Heart right ventricle (tissue), 16 donors: Measurements from ENCODE around the gene ZNF410. TPM values are rescaled to one million over a fixed set of nuclear protein-coding genes. Genes with fewer than 3 reads are reported as not detected.
"Not testable (repeated sequence)": the region's sequence is repeated elsewhere in the genome, so short reads cannot be mapped to it uniquely, and the experiment has no call there.

Experiments used
- ATAC-seq, 8 donors: fragments of 200-7000 bp; cut with Tn5 transposase; one replicate each; pipeline ENCODE4 v1.9.1; 2020; ENCODE audit warnings: mild to moderate bottlenecking in 8 of 8, moderate library complexity in 8 of 8, moderate number of reproducible peaks in 1 of 8
- DNase-seq, 2 donors: peaks; one replicate each; pipeline ENCODE4 v3.0.0-alpha.2; 2020
- H3K27ac ChIP-seq, 10 donors: fragments of 200-600 bp; sonication (generic) in 2 of 10; one replicate each; pipeline versions ENCODE4 v1.5.0 to v1.8.0; 2020 to 2022; ENCODE audit warnings: mild to moderate bottlenecking in 3 of 10
- H3K27me3 ChIP-seq, 7 donors: fragments of 200-600 bp; one replicate each; pipeline ENCODE4 v1.8.0; 2021 to 2022; ENCODE audit warnings: mild to moderate bottlenecking in 2 of 7
- H3K36me3 ChIP-seq, 9 donors: fragments of 200-600 bp; sonication (generic) in 1 of 9; one replicate each; pipeline versions ENCODE4 v1.5.0 to v1.8.0; 2020 to 2022; ENCODE audit warnings: mild to moderate bottlenecking in 2 of 9
- H3K4me1 ChIP-seq, 9 donors: fragments of 200-600 bp; sonication (generic) in 1 of 9; one replicate each; pipeline versions ENCODE4 v1.5.0 to v1.8.0; 2020 to 2022; ENCODE audit warnings: mild to moderate bottlenecking in 4 of 9
- H3K4me3 ChIP-seq, 10 donors: fragments of 200-600 bp; sonication (generic) in 2 of 10; one replicate each; pipeline versions ENCODE4 v1.5.0 to v1.8.0; 2020 to 2022; ENCODE audit warnings: mild to moderate bottlenecking in 7 of 10, moderate library complexity in 2 of 10
- H3K9me3 ChIP-seq, 11 donors: fragments of 200-600 bp in 10 of 11; sonication (generic) in 2 of 11; one replicate each; pipeline versions ENCODE4 v1.5.0 to v1.8.0; 2013 to 2022; ENCODE audit warnings: mild to moderate bottlenecking in 2 of 11, control low read depth in 1 of 11, moderate library complexity in 1 of 11
- CTCF ChIP-seq, 9 donors: fragments of 200-600 bp; sonication (generic) in 2 of 9; IDR thresholded peaks; one replicate each; pipeline versions ENCODE4 v1.5.0 to v1.8.0; 2021 to 2022; ENCODE audit warnings: antibody characterized with exemption in 9 of 9, mild to moderate bottlenecking in 5 of 9, moderate library complexity in 1 of 9
- WGBS, 2 donors: extraction: QIAGEN DNeasy Blood & Tissue Kit; methylation state at CpG; one replicate each; pipeline ENCODE4 v1.1.7; 2013; ENCODE audit warnings: inconsistent platforms in 1 of 2; 5-methylcytosine and 5-hydroxymethylcytosine counted together
- intact Hi-C, 10 donors: fragments of 100-400 bp; cut with DNase I; formaldehyde crosslinking; loops; one replicate each; pipeline versions ENCODE4 v1.11.1 to v1.14.2; 2022
- polyA plus RNA-seq, 2 donors: library from polyadenylated mRNA; stranded (reverse); fragments of 200-250 nt; gene quantifications; one replicate each; pipeline ENCODE4 v1.2.3, GENCODE V29; 2013
- total RNA-seq, 10 donors: library from RNA; stranded (reverse); fragmentation: NEBNext Ultra II Directional in 3 of 10; extraction: Animal tissue kit (Norgen Biotek cat#: 25700) in 3 of 10; gene quantifications; one replicate each; pipeline versions ENCODE4 v1.2.1 to v1.2.4, GENCODE V29; 2021 to 2023
- donor health status: Arrhythmogenic right ventricular cardiomyopathy.
- donor health status: ischemic (EF 13 %, LVEDD 7.1; RV severe dilation, severe dysfunction).
- donor health status: healthy with polysubstance abuse.
- donor health status: DM: no; HTN: yes; CAD: no.
- donor health status: DM: no; HTN: no; CAD: no.
- donor health status: ischemic (EF 25% LVEDD 6.9; RV normal size, moderate dysfunction).
- donor health status: ischemic (EF 25% LVEDD 5.7; RV mildly dilated, moderate dysfunction).
- donor health status: healthy.
- donor health status: DM: yes; HTN: yes; CAD: no.
- donor health status: Ischemic cardiomyopathy.
- donor health status: ischemic (EF 35%, LVEDD 5.7; RV mildly dilated, moderate dysfunction).
- donor health status: nonischemic (EF 11% LVEDD 7.7; RV severe dilation, severe dysfunction).
- donor health status: DM: yes; HTN: yes; CAD: no.
- donor health status: PGD.
- donor health status: ischemic (EF 29% LVEDD 5.4; RV normal size, mild dysfunction).
- donor health status: nonischemic (EF 23%, LVEDD 6.1; RV moderate dilation, normal function).

Gene ZNF410
- total and polyA plus RNA-seq, 12 donors, result 15.3 to 24.6 (median 19.1) TPM

- H3K27ac ChIP-seq, result peak overlapping the region in 7 of 10 donors; percentile 89 to 98 (median 94)
- H3K27me3 ChIP-seq, result no peaks in the 10 kb centered on the region
- no peak for DNase-seq
- peak overlapping the region; percentile 74 to 95 (median 85) for H3K4me3 ChIP-seq
- H3K36me3 ChIP-seq, result peaks cover 0 to 20% (median 5%) of the 10 kb centered on the region in 9 donors
- intact Hi-C loops, result loop anchor here in 2 of 10 donors (5.0 kb wide), 1 partner anchor 36 kb away; the partner anchor contains the start of gene PTGR2 (in 2 of the 2)
- TF ChIP-seq CTCF (IDR thresholded peaks at IDR 0.05), result no peak
- no peak for ATAC-seq
- no peaks in the 10 kb centered on the region for H3K9me3 ChIP-seq
- 34 to 38% methylated on average over 7 of the region's 7 CpGs for WGBS, 2 donors
- H3K4me1 ChIP-seq, result peaks cover 0 to 39% (median 24%) of the 10 kb centered on the region in 9 donors
These were observed 1.2 kb downstream of the ZNF410 start for GRCh38 chr14:73887694-73888459.

GRCh38 chr14:73888460-73888725, 1.7 kb downstream of the ZNF410 start:
- no peak for ATAC-seq
- peak overlapping the region in 2 of 10 donors; percentile 94 to 98 for H3K27ac ChIP-seq
- no peaks in the 10 kb centered on the region for H3K27me3 ChIP-seq
- 42 to 56% methylated on average over 3 of the region's 3 CpGs for WGBS, 2 donors
- H3K4me3 ChIP-seq, result peak overlapping the region in 1 of 10 donors; percentile 75
- DNase-seq, result no peak
- H3K9me3 ChIP-seq, result no peaks in the 10 kb centered on the region
- peaks cover 0 to 39% (median 24%) of the 10 kb centered on the region in 9 donors for H3K4me1 ChIP-seq
- TF ChIP-seq CTCF (IDR thresholded peaks at IDR 0.05), result no peak
- intact Hi-C loops, result loop anchor here in 2 of 10 donors (5.0 kb wide), 1 partner anchor 36 kb away; the partner anchor contains the start of gene PTGR2 (in 2 of the 2)
- peaks cover 0 to 20% (median 3%) of the 10 kb centered on the region in 9 donors for H3K36me3 ChIP-seq

GRCh38 chr14:73888971-73889370, 2.3 kb downstream of the ZNF410 start:
- Histone ChIP-seq H3K27me3 (no peaks in the 10 kb centered on the region), H3K27ac (peak overlapping the region in 1 of 10 donors; percentile 94), H3K4me1 (peaks cover 0 to 39% (median 24%) of the 10 kb centered on the region in 9 donors), H3K36me3 (peaks cover 0 to 24% (median 4%) of the 10 kb centered on the region in 9 donors), H3K9me3 (no peaks in the 10 kb centered on the region), H3K4me3 (no peak overlapping the region)
- no peak for DNase-seq
- no peak for ATAC-seq
- intact Hi-C loops, result loop anchor here in 2 of 10 donors (5.0 kb wide), 1 partner anchor 37 kb away; the partner anchor contains the start of gene PTGR2 (in 2 of the 2)
- WGBS, 2 donors, result 88 to 90% methylated on average over 2 of the region's 2 CpGs
- no peak for TF ChIP-seq CTCF (IDR thresholded peaks at IDR 0.05)

GRCh38 chr14:73889376-73889775, 2.7 kb downstream of the ZNF410 start:
- peaks cover 0 to 39% (median 24%) of the 10 kb centered on the region in 9 donors for H3K4me1 ChIP-seq
- no peaks in the 10 kb centered on the region for H3K9me3 ChIP-seq
- H3K27ac ChIP-seq, result no peak overlapping the region
- ATAC-seq, result no peak
- 77 to 84% methylated on average over 5 of the region's 5 CpGs for whole genome bisulfite sequencing, 2 donors
- TF ChIP-seq CTCF (IDR thresholded peaks at IDR 0.05), result no peak
- no peak overlapping the region for H3K4me3 ChIP-seq
- H3K27me3 ChIP-seq, result no peaks in the 10 kb centered on the region
- no peak for DNase-seq
- intact Hi-C loops, result loop anchor here in 2 of 10 donors (5.0 kb wide), 1 partner anchor 37 kb away; the partner anchor contains the start of gene PTGR2 (in 2 of the 2)
- H3K36me3 ChIP-seq, result peaks cover 0 to 28% (median 8%) of the 10 kb centered on the region in 9 donors

- H3K27ac ChIP-seq, H3K9me3 ChIP-seq, ATAC-seq, intact Hi-C loops, DNase-seq, H3K27me3 ChIP-seq, H3K4me3 ChIP-seq: not testable (repeated sequence)
- H3K36me3 ChIP-seq, result peaks cover 0 to 77% (median 51%) of the 10 kb centered on the region in 9 donors
- peaks cover 0 to 15% (median 0%) of the 10 kb centered on the region in 9 donors for H3K4me1 ChIP-seq
- WGBS, 2 donors, result 94% methylated on average over 6 of the region's 6 CpGs
These were observed 7.6 kb downstream of the ZNF410 start for GRCh38 chr14:73894180-73894687.
